ENCODE data around the gene GABPB2.
A peak's percentile ranks its signal among the peaks of the same experiment; 100 is the strongest.
"Not testable (repeated sequence)": the region's sequence is repeated elsewhere in the genome, so short reads cannot be mapped to it uniquely, and the experiment has no call there.

GABPB2 gene

DNA sequence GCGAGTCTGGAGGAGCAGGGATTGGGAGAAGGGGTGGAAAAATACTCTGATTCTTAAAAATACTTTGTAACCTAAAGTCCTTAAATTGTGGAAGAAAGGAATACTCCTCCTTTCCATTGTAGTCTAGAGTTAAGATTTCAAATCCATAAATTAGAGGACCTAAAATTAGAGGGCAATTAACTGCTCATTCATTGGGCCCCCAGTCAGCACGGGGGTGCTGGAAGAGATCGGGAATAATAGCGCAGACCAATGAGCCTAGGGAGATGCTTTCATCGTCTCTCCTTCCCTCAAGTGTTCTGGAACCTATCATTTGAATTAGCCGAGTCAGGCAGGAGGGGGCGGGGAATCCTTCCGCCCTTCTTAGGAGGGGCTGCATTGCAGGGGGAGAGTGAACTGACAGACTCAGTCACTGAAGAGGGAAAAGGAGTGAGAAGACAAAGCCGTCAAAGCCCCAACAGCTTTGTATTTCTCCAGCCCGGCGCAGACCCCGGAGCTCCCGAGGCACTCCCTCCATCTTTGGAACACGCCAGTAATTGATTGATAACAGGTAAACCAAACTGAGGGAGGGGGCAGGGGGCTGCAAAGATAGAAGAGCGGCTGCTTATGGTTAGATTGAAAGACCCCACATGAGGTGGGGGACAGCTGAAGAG lies 10.4 kb upstream of the GABPB2 start, which contains the start of gene MLLT11:
TSS of gene MLLT11 (plus strand) at position 391 of the 650 bp plus-strand sequence. CDS start 6,828 bp downstream, outside the sequence.
- DNase-seq: peak; percentile 91

GRCh38 chr1:151060657-151061421 lies 9.7 kb upstream of the GABPB2 start:
- peak; percentile 65 for DNase-seq

DNA sequence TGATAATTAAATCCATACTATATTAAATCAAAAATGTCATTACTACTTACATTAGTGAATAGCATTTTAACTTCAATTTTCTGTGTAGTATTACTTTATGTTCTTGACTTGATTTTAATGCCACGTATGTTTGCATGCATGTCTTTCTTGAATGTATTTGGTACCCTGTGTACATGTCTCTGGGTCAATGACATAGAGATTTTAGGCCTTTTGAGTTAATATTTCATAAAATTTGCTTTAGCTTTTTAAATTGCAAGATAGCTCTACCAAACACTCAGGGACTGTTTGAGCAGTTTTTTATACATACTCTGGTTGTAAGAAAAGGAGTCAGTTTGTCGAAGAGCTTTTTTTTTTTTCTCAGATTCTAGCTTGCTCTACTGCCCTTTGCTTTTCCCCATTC lies 8.9 kb upstream of the GABPB2 start:
- DNase-seq: peak; percentile 12

DNA sequence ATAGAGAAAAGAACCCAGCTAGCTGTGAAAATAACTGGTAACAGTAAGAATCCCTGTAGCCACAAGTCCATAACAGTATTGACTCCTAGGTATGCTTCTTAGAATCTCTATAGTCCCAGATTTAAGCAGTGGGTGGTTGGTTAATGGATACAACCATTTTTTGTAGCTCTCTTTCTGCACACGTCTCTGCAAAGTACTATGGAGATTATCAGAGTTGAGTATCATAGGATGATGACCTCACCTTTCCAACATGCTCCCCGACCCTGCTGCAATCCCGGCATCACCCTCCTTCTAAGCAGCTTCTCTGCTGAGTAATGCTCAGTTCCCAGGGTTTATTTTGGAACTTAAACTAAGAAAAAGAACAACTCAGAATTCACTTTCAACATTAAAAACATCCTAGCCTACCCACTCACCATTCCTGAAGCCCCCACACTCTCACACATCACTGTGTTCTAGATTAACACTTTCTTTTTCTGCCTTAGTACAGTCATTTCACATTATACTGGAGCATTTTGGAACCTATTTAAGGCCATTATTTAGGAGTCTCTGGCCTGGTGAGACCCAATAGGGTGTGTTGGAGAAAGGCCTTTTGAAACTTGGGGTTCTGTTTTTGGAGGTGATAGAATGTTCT lies 7.7 kb upstream of the GABPB2 start:
- DNase-seq: no peak

- DNase-seq: no peak
Measured at GRCh38 chr1:151065089-151065645, 5.4 kb upstream of the GABPB2 start.

DNA sequence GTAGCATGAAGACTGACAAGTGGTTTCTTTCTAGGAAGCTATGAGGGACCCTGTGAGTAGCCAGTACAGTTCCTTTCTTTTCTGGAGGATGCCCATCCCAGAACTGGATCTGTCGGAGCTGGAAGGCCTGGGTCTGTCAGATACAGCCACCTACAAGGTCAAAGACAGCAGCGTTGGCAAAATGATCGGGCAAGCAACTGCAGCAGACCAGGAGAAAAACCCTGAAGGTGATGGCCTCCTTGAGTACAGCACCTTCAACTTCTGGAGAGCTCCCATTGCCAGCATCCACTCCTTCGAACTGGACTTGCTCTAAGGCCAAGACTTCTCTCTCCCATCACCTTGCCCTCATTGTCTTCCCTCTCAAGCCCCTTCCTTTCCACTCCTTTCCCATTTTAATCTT lies 3.4 kb upstream of the GABPB2 start:
- DNase-seq: no peak

- DNase-seq: no peak
Measured at GRCh38 chr1:151069103-151069486, 1.5 kb upstream of the GABPB2 start.

DNA sequence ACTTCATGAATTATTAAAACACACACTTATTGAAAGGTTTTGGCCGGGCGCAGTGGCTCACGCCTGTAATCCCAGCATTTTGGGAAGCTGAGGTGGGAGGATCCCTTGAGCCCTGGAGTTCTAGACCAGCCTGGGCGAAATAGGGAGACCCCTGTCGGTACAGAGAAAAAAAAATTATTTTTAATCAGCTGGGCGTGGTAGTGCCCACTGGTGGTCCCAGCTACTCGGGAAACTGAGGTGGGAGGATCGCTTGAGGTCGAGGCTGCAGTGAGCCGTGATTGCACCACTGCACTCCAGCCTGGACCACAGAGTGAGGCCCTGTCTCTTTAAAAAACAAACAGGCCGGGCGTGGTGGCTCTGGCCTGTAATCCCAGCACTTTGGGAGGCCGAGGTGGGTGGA lies 1.7 kb downstream of the GABPB2 start:
- no peak for DNase-seq

DNA sequence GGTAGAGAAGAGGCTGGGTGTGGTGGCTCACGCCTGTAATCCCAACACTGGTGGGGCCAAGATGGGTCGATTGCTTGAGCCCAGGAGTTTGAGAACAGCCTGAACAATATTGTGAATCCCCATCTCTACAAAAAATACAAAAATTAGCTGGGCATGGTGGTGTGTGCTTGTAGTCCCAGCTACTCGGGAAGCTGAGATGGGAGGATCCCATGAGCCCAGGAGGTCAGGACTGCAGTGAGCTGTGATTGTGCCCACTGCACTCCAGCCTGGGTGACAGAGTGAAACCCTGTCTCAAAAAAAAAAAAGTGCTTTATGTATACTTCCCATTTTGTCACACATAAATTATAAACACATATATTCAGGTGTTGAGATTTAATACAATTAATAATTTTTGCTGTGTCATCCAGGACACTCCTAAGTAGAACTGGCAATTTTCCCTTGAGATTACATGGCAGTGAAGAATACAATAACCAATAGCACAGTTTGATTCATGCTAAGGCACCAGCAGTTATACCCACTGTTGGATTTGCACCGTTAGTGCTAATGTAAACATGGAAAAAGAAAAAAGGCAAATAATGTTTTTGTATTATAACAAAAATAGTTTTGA lies 15.5 kb downstream of the GABPB2 start:
- no peak for DNase-seq

DNA sequence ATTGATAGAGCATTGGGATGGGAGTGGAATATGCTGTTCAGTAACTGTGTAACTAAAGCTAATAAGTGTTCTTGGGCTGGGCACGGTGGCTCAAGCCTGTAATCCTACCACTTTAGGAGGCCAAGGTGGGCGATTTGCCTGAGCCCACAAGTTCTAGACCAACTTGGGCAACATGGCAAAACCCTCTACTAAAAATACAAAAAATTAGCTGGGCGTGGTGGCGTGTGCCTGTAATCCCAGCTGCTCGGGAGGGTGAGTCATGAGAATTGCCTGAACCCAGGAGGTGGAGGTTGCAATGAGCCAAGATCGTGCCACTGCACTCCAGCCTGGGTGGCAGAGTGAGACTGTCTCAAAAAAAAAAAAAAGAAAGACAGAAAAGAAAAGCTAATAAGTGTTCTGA lies 26.9 kb downstream of the GABPB2 start:
- DNase-seq: not testable (repeated sequence)

- no peak for DNase-seq
Measured at GRCh38 chr1:151098126-151098525, 27.6 kb downstream of the GABPB2 start.

DNA sequence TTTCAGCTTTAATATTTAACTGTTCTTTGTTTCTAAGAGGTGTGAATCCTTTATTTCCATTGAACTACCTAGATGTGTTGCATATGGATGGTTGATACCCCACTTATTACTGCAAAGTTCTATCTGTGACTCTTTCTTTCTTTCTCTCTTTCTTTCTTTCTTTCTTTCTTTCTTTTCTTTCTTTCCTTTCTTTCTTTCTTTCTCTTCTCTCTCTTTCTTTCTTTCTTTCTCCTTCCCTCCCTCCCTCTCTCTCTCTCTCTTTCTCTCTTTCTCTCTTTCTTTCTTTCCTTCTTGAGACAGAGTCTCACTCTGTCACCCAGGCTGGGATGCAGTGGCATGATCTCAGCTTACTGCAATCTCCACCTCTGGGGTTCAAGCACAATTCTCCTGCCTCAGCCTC lies 34.1 kb downstream of the GABPB2 start:
- no peak for DNase-seq

- DNase-seq: no peak
Measured at GRCh38 chr1:151106894-151107293, 36.3 kb downstream of the GABPB2 start.

DNA sequence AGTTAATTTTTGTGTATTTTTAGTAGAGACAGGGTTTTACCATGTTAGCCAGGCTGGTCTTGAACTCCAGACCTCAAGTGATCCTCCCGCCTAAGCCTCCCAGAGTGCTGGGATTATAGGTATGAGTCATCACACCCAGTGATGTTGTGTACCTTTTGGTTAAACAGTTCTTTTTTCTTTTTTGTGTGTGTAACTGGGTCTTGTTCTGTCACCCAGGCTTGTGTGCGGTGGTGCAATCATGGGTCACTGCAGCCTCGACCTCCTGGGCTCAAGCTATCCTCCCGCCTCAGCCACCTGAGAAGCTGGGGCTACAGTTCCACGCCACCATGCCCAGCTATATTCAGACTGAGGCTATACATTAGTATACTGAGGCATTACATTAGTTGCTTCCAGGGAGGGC lies 37.8 kb downstream of the GABPB2 start:
- no peak for DNase-seq

- no peak for DNase-seq
Measured at GRCh38 chr1:151113877-151114276, 43.3 kb downstream of the GABPB2 start.

GRCh38 chr1:151124763-151125403 lies 54.3 kb downstream of the GABPB2 start:
- DNase-seq: no peak

DNA sequence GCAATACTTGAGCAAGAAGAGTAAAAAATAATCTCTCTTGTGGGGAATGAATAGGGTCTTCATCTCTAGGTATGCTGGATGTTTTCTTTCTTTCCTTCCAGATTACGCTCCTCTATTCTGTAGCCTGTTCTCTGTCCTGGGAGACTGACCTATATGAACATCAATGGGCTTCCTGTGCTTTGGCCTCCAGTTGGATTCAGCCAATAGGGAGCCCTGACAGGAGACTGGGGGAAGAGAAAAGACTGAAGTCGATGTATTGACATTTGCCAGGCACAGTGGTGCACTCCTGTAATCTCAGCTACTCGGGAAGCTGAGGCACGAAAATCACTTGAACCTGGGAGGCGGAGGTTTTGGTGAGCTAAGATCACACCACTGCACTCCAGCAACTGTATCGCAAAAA lies 58.2 kb downstream of the GABPB2 start:
- DNase-seq: no peak

DNA sequence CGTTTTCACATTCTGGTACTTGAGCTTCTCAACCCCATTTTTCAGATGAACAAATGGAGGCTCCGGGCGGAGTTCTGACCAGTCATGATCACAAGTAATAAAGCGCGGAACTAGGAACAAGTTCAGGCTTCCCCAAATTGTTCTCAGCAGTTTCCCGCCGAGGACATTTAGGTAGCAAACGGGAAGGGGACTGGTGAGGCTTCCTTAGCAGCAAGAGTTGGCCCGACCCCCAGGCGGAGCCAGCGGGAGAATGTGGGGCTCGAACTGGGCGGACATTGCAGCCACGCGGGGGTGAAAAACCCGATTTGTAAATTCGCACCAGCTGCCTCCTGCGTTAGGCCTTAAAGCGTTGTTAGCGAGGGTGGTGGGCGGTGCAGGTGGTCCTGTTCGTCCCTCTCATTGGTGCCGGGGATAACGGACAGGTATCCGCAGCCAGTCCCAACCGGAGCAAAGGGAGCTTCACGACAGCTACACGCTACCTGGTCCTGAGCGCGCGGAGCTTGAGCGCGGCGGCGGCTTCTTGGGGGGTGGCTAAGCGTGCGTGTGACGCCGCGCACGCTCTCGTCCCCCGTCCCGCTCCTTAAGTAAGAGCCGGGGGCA lies 60.5 kb downstream of the GABPB2 start:
- peak; percentile 90 for DNase-seq

DNA sequence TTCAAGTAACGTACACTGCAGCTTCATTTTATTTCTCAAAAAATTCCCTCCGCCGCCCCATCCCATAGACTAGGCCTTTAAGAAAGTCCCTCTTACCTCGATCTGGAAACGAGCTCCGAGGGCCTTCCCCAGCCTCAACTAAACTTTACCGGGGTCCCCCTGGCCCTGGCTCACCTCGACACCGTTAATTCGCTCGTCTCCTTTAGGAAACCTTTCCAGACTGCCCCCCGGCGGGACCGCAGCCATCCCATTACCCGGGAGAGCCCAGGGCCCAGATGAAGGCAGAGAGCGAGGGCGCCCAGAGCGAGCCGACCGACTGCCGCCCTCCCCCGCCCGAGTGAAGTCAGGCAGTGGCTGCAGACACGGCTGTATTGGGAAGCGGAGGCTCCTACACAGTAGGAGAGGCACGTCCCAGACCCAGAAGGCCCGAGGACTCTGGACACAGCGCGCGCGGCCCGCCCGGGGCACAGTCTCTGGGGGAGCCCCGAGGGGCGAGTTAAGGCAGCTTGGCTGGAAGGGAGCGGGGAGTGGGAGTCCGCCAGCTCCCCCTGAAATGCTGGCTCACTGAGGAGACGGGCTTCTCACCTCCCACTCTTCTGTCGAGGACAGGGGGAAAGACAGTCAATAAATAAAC lies 61.3 kb downstream of the GABPB2 start:
- peak; percentile 85 for DNase-seq

DNA sequence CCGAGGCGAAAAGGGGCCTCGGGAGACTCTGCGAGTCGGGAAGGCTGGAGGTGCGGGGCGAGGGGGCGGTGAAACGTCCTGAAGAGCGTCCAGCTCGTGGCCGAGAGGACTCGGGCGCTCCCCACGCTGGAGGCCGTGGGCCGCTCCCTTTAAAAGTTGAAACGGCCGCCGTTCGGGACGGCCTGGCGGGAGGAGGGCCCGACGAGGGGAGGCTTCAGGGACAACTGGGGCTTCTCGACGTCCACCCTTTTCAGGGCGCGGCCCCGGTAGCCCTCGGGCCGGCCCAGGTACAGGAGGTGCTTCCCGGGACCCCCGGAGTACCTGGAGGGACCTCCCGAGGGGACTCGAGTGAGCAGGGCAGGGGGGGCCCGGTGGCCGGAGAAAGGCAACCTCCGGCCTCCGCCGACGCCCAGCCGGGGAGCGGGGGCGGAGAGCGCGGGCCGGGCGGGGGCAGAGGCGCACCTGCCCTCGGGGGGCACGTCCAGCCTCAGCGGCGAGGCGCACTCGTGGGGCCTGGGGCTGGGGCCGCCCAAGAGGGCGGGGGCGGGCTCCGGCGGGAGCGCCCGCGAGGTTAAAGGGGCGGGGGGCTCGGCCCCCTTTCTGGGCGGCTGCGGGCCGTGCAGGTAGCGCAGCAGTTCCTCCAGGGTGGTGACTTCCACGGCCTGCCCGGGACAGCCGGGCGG lies 61.9 kb downstream of the GABPB2 start:
- DNase-seq: no peak
